GM12865 (cell line): ENCODE data around the gene GNG10.

Experiments used
- DNase-seq: peaks from one replicate; pipeline ENCODE4 v3.0.0; 2010; ENCODE audit warnings: low read depth
- H3K4me3 ChIP-seq: 2 replicates; pipeline ENCODE4 v1.5.1; 2011; ENCODE audit warnings: mild to moderate bottlenecking, low read depth, low read length, control low read depth
- TF ChIP-seq, protein P1 (sequence below): IDR thresholded peaks from 2 replicates; pipeline ENCODE4 v1.5.1; 2011; ENCODE audit warnings: low read length, control low read depth, low read depth, inconsistent platforms; ENCODE audit not compliant: insufficient read depth; ENCODE audit errors: missing control alignments

GNG10 gene

DNA sequence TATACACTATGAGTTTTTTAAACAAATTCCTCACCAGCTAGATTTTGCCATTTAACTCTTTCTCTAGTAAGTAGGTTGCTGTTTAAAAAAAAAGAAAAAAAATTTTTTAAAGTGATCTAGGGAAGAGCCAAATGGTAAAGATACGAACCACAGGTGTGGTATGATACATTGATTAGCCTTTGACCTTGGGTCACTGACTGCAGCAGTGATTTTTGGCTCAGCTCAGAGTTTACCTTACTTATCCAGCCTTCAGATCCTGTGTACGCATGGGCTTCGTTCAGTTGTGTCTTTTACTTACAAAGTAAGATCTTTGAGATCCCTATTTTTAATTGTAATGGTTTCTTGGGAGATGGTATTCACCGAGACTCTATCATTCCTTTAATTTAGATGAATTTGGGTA, 12.4 kb upstream of the GNG10 start:
- no peak overlapping the region for H3K4me3 ChIP-seq

DNA sequence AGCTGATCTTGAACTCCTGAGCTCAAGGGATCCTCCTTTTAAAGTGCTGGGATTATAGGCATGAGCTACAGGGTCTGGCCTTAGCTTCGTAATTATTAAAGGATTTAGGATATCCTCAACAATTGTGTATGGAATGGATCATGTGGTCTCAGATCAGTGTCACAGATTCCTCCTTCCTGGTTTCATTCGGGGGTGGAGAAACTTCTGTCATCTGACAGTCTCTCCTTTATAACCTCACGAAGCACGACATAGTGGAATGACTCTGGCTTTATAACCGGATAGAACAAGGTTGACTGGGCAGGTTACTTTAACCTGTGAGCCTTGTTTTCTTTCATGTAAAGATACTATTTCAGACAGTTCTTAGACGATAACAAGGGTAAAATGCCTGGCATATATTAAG, 4.4 kb upstream of the GNG10 start:
- H3K4me3 ChIP-seq: no peak overlapping the region
- DNase-seq: no peak
- TF ChIP-seq, protein P1, sequence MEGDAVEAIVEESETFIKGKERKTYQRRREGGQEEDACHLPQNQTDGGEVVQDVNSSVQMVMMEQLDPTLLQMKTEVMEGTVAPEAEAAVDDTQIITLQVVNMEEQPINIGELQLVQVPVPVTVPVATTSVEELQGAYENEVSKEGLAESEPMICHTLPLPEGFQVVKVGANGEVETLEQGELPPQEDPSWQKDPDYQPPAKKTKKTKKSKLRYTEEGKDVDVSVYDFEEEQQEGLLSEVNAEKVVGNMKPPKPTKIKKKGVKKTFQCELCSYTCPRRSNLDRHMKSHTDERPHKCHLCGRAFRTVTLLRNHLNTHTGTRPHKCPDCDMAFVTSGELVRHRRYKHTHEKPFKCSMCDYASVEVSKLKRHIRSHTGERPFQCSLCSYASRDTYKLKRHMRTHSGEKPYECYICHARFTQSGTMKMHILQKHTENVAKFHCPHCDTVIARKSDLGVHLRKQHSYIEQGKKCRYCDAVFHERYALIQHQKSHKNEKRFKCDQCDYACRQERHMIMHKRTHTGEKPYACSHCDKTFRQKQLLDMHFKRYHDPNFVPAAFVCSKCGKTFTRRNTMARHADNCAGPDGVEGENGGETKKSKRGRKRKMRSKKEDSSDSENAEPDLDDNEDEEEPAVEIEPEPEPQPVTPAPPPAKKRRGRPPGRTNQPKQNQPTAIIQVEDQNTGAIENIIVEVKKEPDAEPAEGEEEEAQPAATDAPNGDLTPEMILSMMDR: no peak

More for the DNA sequence above, 12.4 kb upstream of the GNG10 start:
- DNase-seq: no peak
- TF ChIP-seq, protein P1: no peak

DNA sequence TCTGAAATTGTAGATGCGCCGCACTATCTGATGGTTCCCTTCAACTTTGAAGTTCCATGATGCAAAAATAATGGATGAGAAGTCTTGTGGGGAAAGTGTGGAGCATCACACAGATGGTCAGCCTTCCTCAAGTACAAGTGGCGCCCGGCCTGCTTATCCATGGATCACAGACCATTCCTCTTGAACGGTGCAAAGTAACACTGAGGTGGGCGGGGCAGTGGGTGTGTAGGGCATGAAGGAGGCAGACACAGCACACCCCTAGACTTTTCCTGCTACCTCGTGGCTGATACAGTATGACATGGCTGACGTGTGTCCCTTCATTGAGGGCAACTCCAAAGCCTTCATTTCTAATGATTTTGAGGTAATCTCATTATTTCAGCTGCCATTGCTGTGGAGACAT, 2.5 kb upstream of the GNG10 start:
- DNase-seq: no peak
- TF ChIP-seq, protein P1: no peak
- H3K4me3 ChIP-seq: no peak overlapping the region

DNA sequence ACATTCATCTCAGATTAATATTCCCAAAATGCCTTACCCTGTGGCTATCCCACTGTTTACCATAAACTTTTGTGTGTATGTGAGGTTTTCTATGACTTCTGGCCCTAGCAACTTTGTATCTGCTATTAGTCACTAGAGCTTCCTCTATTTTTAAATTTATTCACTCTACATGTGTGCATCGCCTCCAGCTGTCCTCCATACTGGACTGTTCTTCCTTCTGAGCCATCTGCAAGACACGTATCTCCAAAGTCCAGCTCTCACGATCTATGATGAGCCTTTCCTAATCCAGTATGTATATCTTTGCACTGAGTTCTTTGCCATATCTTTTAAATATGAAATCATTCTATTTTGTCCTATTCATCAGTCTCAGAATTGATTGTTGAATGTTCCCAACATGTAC, 1.7 kb upstream of the GNG10 start:
- TF ChIP-seq, protein P1: no peak
- H3K4me3 ChIP-seq: no peak overlapping the region
- no peak for DNase-seq

DNA sequence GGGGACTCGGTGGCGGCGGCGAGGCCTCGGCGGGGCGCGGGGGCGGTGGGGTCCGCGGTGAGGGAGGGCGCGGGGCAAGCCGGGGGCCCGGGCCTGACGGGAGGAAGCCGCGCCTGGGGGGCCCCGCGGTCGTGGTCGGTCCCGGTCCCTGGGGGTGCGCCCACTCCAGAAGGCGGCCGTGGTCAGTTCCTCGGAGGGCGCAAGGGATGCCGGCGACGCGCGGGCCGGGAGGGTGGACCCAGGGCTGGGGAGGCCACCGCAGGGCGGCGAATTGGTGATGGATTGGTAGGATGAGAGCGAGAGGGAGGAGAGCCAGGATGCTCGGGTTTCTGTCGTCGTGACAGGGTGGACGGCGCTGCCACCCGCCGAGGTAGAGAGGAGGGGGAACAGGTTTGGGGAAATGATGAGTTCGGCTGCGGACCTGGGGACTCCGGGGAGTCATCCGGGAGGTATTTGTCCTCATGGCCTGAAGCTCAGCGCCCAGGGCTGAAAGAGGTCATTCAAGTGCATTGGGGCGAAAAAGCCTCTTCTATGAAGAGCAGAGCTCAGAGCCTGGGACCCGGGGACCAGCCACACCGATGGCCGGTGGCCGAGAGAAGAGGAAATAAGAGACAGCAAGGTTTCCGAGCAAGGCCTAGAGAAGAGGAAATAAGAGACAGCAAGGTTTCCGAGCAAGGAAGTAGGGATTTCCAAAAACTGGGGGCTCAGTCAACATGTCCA, 557 bp downstream of the GNG10 start:
- peak overlapping the region; percentile 69 for H3K4me3 ChIP-seq
- DNase-seq: peak; percentile 32
- TF ChIP-seq, protein P1: no peak

DNA sequence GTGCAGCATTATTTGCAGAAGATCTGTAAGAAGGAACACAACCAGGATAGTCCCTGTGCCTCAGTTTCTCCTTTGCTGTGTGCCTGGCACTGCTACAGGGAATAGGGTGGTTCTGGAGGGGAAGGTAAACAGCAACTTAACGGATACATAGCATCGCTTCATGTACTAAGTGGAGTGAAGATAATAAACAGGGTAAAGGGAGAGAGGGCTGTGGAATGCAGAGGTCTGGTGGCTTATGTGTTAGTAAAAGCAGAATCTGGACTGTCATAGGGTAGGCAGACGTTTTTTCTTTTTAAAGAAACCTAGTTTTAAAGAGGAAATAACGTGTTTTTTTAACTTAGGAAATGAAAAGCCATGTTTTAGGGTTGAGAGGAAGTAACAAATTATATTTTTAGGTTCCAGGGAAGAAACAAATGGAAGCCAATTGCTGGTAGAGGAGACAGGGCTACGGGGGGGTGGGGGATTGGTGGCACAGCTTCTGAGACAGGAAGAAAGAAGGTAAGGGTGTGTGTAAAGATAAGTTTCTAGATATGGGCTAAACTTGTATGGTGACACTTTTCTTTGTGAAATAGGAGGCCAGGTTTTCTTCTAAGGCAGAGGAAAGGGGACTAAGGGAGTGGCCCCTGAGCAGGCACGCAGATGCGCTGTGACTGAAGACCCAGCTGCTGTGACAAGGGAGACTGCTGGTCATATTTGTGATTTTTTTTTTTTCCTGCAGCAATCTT, 1.3 kb downstream of the GNG10 start:
- H3K4me3 ChIP-seq: peak overlapping the region; percentile 69
- TF ChIP-seq, protein P1: no peak
- DNase-seq: no peak
